Adipocyte (in vitro differentiated cells): ENCODE results near the gene PDHX.
A peak's percentile ranks its signal among the peaks of the same experiment; 100 is the strongest.
"Not testable (repeated sequence)": the region's sequence is repeated elsewhere in the genome, so short reads cannot be mapped to it uniquely, and the experiment has no call there.

Source experiments
- DNase-seq: peaks from one replicate; pipeline ENCODE4 v3.0.0-alpha.2; 2015; ENCODE audit warnings: low read depth
- H3K27me3 ChIP-seq: replicated peaks from 2 replicates; pipeline ENCODE4 v1.7.0; 2013; ENCODE audit warnings: mild to moderate bottlenecking, low read length, moderate library complexity; ENCODE audit not compliant: control insufficient read depth, insufficient read depth
- H3K36me3 ChIP-seq: 2 replicates; pipeline ENCODE4 v1.7.0; 2013; ENCODE audit warnings: low read length, mild to moderate bottlenecking, moderate library complexity; ENCODE audit not compliant: control insufficient read depth, insufficient read depth, severe bottlenecking
- H3K4me1 ChIP-seq: 2 replicates; pipeline ENCODE4 v1.7.0; 2013; ENCODE audit warnings: mild to moderate bottlenecking, low read length, moderate library complexity; ENCODE audit not compliant: control insufficient read depth, insufficient read depth
- H3K4me3 ChIP-seq: 2 replicates; pipeline ENCODE4 v1.7.0; 2013; ENCODE audit warnings: mild to moderate bottlenecking, low read length, moderate library complexity
- H3K9ac ChIP-seq: 2 replicates; pipeline ENCODE4 v1.7.0; 2013; ENCODE audit warnings: mild to moderate bottlenecking, low read length, moderate library complexity
- H3K9me3 ChIP-seq: 2 replicates; pipeline ENCODE4 v1.7.0; 2013; ENCODE audit warnings: mild to moderate bottlenecking, low read length, moderate library complexity; ENCODE audit not compliant: control insufficient read depth

Gene PDHX

DNA sequence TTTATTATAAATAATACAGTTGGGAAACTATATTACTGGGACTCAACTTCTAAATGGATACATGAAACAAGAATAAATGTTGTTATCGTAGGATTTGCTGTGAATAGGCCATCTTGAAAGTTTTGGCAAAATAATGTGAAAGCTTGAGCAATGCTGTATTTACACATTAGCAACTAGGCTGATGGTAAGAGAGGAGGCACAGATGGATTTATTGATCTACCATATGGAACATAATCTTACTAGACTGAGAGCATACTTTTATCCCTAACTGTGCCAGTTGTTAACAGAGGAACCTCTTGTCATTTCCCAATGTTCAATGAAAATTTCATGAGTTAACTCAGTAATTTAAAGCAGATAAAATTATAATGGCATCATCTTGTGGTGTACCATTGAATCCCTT lies 23.0 kb upstream of the PDHX start:
- Histone ChIP-seq H3K9me3 (no peaks in the 10 kb centered on the region), H3K9ac (no peak overlapping the region), H3K4me3 (no peak overlapping the region), H3K27me3 (no peaks in the 10 kb centered on the region), H3K4me1 (no peaks in the 10 kb centered on the region), H3K36me3 (peaks cover 2% of the 10 kb centered on the region)
- DNase-seq, result no peak

DNA sequence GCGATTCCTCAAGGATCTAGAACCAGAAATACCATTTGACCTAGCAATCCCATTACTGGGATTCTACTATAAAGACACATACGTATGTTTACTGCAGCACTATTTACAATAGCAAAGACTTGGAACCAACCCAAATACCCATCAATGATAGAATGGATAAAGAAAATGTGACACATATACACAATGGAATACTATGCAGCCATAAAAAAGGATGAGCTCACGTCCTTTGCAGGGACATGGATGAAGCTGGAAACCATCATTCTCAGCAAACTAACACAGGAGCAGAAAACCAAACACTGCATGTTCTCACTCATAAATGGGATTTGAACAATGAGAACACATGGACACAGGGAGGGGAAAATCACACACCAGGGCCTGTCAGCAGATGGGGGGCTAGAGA lies 20.2 kb upstream of the PDHX start:
- DNase-seq, H3K27me3 ChIP-seq, H3K9ac ChIP-seq, H3K4me3 ChIP-seq, H3K4me1 ChIP-seq, H3K36me3 ChIP-seq: not testable (repeated sequence)
- peaks cover 22% of the 10 kb centered on the region for H3K9me3 ChIP-seq

GRCh38 chr11:34897171-34897870 lies 19.1 kb upstream of the PDHX start:
- no peaks in the 10 kb centered on the region for H3K4me1 ChIP-seq
- H3K4me3 ChIP-seq, result no peak overlapping the region
- no peak overlapping the region for H3K9ac ChIP-seq
- no peaks in the 10 kb centered on the region for H3K27me3 ChIP-seq
- H3K36me3 ChIP-seq, result no peaks in the 10 kb centered on the region
- peaks cover 22% of the 10 kb centered on the region for H3K9me3 ChIP-seq
- DNase-seq, result no peak

- Histone ChIP-seq H3K9ac (no peak overlapping the region), H3K27me3 (no peaks in the 10 kb centered on the region), H3K4me1 (no peaks in the 10 kb centered on the region), H3K36me3 (no peaks in the 10 kb centered on the region), H3K4me3 (no peak overlapping the region), H3K9me3 (peaks cover 22% of the 10 kb centered on the region)
- DNase-seq, result peak; percentile 21
Measured at GRCh38 chr11:34898474-34898873, 17.9 kb upstream of the PDHX start.

GRCh38 chr11:34899633-34900016 lies 16.8 kb upstream of the PDHX start:
- peaks cover 22% of the 10 kb centered on the region for H3K9me3 ChIP-seq
- DNase-seq, result no peak

GRCh38 chr11:34904421-34904955 lies 11.9 kb upstream of the PDHX start:
- H3K4me1 ChIP-seq, result peaks cover 17% of the 10 kb centered on the region
- H3K4me3 ChIP-seq, result no peak overlapping the region
- H3K27me3 ChIP-seq, result no peaks in the 10 kb centered on the region
- DNase-seq, result no peak
- H3K9ac ChIP-seq, result no peak overlapping the region
- H3K9me3 ChIP-seq, result peaks cover 18% of the 10 kb centered on the region
- no peaks in the 10 kb centered on the region for H3K36me3 ChIP-seq

More at GRCh38 chr11:34899633-34900016, 16.8 kb upstream of the PDHX start:
- no peaks in the 10 kb centered on the region for H3K36me3 ChIP-seq
- no peak overlapping the region for H3K4me3 ChIP-seq
- no peak overlapping the region for H3K9ac ChIP-seq
- no peaks in the 10 kb centered on the region for H3K4me1 ChIP-seq
- H3K27me3 ChIP-seq, result no peaks in the 10 kb centered on the region

- DNase-seq, result no peak
- peaks cover 6% of the 10 kb centered on the region for H3K9me3 ChIP-seq
- H3K27me3 ChIP-seq, result no peaks in the 10 kb centered on the region
- H3K9ac ChIP-seq, result no peak overlapping the region
- H3K36me3 ChIP-seq, result no peaks in the 10 kb centered on the region
- H3K4me1 ChIP-seq, result peaks cover 26% of the 10 kb centered on the region
- H3K4me3 ChIP-seq, result no peak overlapping the region
Measured at GRCh38 chr11:34905666-34906065, 10.8 kb upstream of the PDHX start.

DNA sequence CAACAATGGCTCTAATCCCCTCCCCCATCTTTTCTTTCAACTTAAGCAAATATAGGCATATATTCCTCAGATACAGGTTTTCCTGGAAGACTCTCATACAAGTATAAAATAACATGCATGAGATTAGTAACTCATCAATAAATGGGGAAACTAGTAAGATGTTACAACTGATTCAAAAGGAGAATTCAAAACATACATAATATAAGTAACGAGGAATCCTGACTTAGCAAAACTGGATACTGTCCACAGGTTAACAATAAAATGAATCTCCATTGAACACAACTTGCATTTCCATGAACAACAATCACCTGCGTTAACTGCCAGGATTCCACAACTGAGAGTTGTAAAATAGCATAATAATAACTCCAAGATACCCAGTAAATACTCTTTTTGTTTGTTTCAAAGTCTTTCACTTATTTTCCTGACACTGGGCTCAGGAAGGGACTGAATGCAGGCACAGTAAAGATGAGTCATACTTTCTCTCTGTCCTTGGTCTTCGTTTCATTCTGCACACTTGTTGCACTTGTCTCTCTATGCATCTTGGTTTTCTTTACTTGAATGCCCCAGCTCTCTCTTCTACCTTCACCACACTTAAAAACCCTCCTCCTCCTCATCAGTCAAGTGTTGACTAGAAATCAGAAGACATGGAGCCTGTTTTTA lies 8.4 kb upstream of the PDHX start:
- H3K9ac ChIP-seq, result no peak overlapping the region
- no peak for DNase-seq
- H3K4me3 ChIP-seq, result no peak overlapping the region
- no peaks in the 10 kb centered on the region for H3K36me3 ChIP-seq
- H3K4me1 ChIP-seq, result peaks cover 39% of the 10 kb centered on the region
- no peaks in the 10 kb centered on the region for H3K9me3 ChIP-seq
- H3K27me3 ChIP-seq, result no peaks in the 10 kb centered on the region

GRCh38 chr11:34909415-34909814 lies 7.0 kb upstream of the PDHX start:
- Histone ChIP-seq H3K4me1 (peaks cover 39% of the 10 kb centered on the region), H3K9ac (peak overlapping the region; percentile 27), H3K9me3 (no peaks in the 10 kb centered on the region), H3K36me3 (no peaks in the 10 kb centered on the region), H3K4me3 (no peak overlapping the region), H3K27me3 (no peaks in the 10 kb centered on the region)
- no peak for DNase-seq

DNA sequence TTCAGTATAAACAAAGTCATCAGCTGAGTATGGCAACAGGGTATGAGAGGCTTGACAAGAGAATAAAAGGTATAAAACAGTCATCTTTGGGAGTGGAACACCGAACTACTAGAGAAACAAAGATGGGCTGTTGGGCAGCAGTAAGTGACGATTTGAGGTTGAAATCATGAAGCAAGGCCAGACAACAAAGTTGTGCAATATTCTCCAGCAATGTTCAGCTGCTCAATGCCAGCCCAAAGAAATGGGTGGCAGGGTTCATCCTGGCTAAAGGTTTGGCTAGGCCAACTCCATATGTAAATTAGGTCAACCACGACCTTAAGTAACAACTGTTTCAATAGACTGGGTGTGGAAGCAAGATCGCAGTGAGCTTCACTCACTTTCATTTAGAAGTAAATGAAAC lies 6.5 kb upstream of the PDHX start:
- H3K27me3 ChIP-seq, result no peaks in the 10 kb centered on the region
- no peak overlapping the region for H3K4me3 ChIP-seq
- H3K9ac ChIP-seq, result peak overlapping the region; percentile 57
- H3K36me3 ChIP-seq, result no peaks in the 10 kb centered on the region
- DNase-seq, result no peak
- peaks cover 40% of the 10 kb centered on the region for H3K4me1 ChIP-seq
- H3K9me3 ChIP-seq, result no peaks in the 10 kb centered on the region

DNA sequence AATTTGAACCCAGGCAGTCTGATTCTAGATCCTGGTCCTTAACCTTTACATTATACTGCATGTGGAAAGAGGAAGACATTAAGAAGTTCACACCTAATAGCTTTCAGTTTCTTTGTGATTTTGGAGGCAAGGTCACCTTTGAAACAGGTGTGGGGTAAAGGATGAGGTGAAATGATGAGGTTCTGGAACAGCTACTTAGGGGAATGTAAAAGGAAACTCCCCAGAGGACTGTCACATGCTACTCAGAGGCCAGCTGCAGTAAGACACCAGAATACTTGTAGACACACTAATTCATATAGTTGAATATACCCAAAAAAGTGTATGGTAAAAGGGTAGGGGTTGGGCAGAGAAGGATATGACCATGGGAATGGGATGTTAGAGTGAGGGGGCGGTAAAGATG lies 5.6 kb upstream of the PDHX start:
- Histone ChIP-seq H3K27me3 (no peaks in the 10 kb centered on the region), H3K9me3 (no peaks in the 10 kb centered on the region), H3K4me3 (peak overlapping the region; percentile 53), H3K9ac (peak overlapping the region; percentile 57), H3K36me3 (no peaks in the 10 kb centered on the region), H3K4me1 (peaks cover 44% of the 10 kb centered on the region)
- no peak for DNase-seq
